HepG2 (cell line): ENCODE data around the gene EVA1C. TPM values are rescaled to one million over a fixed set of nuclear protein-coding genes. Genes with fewer than 3 reads are reported as not detected.

Experiments
- CBX1 ChIP-seq: IDR thresholded peaks from one replicate; pipeline ENCODE4 v1.6.1; 2016; ENCODE audit warnings: antibody characterized with exemption, low read depth
- FOXP1 ChIP-seq, 2 experiments: fragments of 450-650 bp in 1 of 2; IDR thresholded peaks; 2 replicates each; pipeline ENCODE4 v1.6.1; 2017 to 2018; ENCODE audit warnings: antibody characterized with exemption in 1 of 2
- MED8 ChIP-seq: sonication (generic); formaldehyde crosslinking; IDR thresholded peaks from 2 replicates; pipeline ENCODE4 v1.8.1; 2023; ENCODE audit warnings: mild to moderate bottlenecking, missing genetic modification reagents; ENCODE audit not compliant: insufficient replicate concordance
- RAD51 ChIP-seq: fragments of 450-650 bp; IDR thresholded peaks from 2 replicates; pipeline ENCODE4 v1.6.1; 2016; ENCODE audit warnings: borderline replicate concordance
- SAP130 ChIP-seq: IDR thresholded peaks from 2 replicates; pipeline ENCODE4 v1.6.1; 2016; ENCODE audit warnings: low read depth
- SMARCC2 ChIP-seq: fragments of 450-650 bp; IDR thresholded peaks from 2 replicates; pipeline ENCODE4 v1.6.1; 2017; ENCODE audit warnings: antibody characterized with exemption, mild to moderate bottlenecking
- YY1 ChIP-seq: IDR thresholded peaks from 2 replicates; pipeline ENCODE4 v1.6.1; 2011; ENCODE audit warnings: low read length, low read depth, moderate library complexity, mild to moderate bottlenecking; ENCODE audit not compliant: insufficient read depth, insufficient replicate concordance
- ZBTB34 ChIP-seq: sonication (generic); formaldehyde crosslinking; IDR thresholded peaks from 2 replicates; pipeline ENCODE4 v1.8.0; 2022; ENCODE audit warnings: mild to moderate bottlenecking, missing genetic modification reagents
- ZNF225 ChIP-seq: sonication (generic); formaldehyde crosslinking; IDR thresholded peaks from 2 replicates; pipeline ENCODE4 v1.4.0; 2020; ENCODE audit warnings: mild to moderate bottlenecking, missing genetic modification reagents
- ZNF318 ChIP-seq: sonication (generic); formaldehyde crosslinking; IDR thresholded peaks from 2 replicates; pipeline ENCODE4 v1.4.0; 2020; ENCODE audit warnings: mild to moderate bottlenecking, missing genetic modification reagents
- ZNF574 ChIP-seq: sonication (generic); formaldehyde crosslinking; IDR thresholded peaks from 2 replicates; pipeline ENCODE4 v1.4.0; 2020; ENCODE audit warnings: missing genetic modification reagents
- polyA plus RNA-seq, 8 experiments: library from polyadenylated mRNA; depleted of rRNA in 3 of 8; stranded (reverse) in 7 of 8; unstranded in 1 of 8; fragments of >200 nt; fragmentation: Illumina TruSeq in 4 of 8; extraction: Trizol in 4 of 8; gene quantifications; 2 replicates each; pipeline versions ENCODE4 v1.2.1 to v1.2.3, GENCODE V29; 2011 to 2016; ENCODE audit warnings: low read depth in 4 of 8, missing spikeins in 1 of 8, mixed read lengths in 1 of 8; ENCODE audit not compliant: insufficient read depth in 1 of 8
- total RNA-seq, 5 experiments: library from RNA; depleted of rRNA; stranded (reverse); fragments of >200 nt; fragmentation: Illumina TruSeq; extraction: Trizol; gene quantifications; 2 replicates each; pipeline ENCODE4 v1.2.3, GENCODE V29; 2016; ENCODE audit warnings: low read depth in 1 of 5
- TF ChIP-seq, protein P1 (sequence below): sonication (generic); formaldehyde crosslinking; IDR thresholded peaks from 2 replicates; pipeline ENCODE4 v1.4.0; 2020; ENCODE audit warnings: mild to moderate bottlenecking, missing genetic modification reagents
- TF ChIP-seq, protein P2 (sequence below): sonication (generic); formaldehyde crosslinking; IDR thresholded peaks from 2 replicates; pipeline ENCODE4 v1.9.0; 2021; ENCODE audit warnings: missing genetic modification reagents, mild to moderate bottlenecking, borderline replicate concordance

EVA1C gene
- total and polyA plus RNA-seq, 2 of the 13 experiments (the other 11 are each of a cell fraction or from before 2014, with no cell fraction given): 0.29 to 0.34 TPM

- TF ChIP-seq MED8 (CRISPR knock-in tag): peak; percentile 33
- peak; percentile 99 for TF ChIP-seq SAP130 (CRISPR knock-in tag)
- no peak for TF ChIP-seq SMARCC2
- TF ChIP-seq ZNF225: no peak
- no peak for TF ChIP-seq ZNF318
- no peak for TF ChIP-seq FOXP1 (IDR thresholded peaks at IDR 0.05)
- TF ChIP-seq FOXP1 (CRISPR knock-in tag; IDR thresholded peaks at IDR 0.05): no peak
- TF ChIP-seq, protein P1, sequence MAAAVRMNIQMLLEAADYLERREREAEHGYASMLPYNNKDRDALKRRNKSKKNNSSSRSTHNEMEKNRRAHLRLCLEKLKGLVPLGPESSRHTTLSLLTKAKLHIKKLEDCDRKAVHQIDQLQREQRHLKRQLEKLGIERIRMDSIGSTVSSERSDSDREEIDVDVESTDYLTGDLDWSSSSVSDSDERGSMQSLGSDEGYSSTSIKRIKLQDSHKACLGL (CRISPR knock-in tag): peak; percentile 100; the same call in 1 of the 2 replicates
- TF ChIP-seq CBX1: peak; percentile 10
- TF ChIP-seq, protein P2, sequence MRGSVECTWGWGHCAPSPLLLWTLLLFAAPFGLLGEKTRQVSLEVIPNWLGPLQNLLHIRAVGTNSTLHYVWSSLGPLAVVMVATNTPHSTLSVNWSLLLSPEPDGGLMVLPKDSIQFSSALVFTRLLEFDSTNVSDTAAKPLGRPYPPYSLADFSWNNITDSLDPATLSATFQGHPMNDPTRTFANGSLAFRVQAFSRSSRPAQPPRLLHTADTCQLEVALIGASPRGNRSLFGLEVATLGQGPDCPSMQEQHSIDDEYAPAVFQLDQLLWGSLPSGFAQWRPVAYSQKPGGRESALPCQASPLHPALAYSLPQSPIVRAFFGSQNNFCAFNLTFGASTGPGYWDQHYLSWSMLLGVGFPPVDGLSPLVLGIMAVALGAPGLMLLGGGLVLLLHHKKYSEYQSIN: no peak
- peak; percentile 54 for TF ChIP-seq ZNF574 (CRISPR knock-in tag)
- TF ChIP-seq ZBTB34 (CRISPR knock-in tag): no peak
- TF ChIP-seq YY1: peak; percentile 49
- no peak for TF ChIP-seq RAD51
These were observed 19.4 kb upstream of the EVA1C start, which contains the start of gene URB1 (continued) for GRCh38 chr21:32392880-32393676.
